ENCODE measurements around the gene UTP25. TPM values are rescaled to one million over a fixed set of nuclear protein-coding genes. Genes with fewer than 3 reads are reported as not detected.
"Not testable (repeated sequence)": the region's sequence is repeated elsewhere in the genome, so short reads cannot be mapped to it uniquely, and the experiment has no call there.

Gene UTP25
- polyA plus RNA-seq, 1 donor from 2014 or later, result 6.1 TPM

GRCh38 chr1:209896346-209896745 lies 68.6 kb downstream of the UTP25 start:
- H3K4me2 ChIP-seq (ENCODE audit: low read length), result no peak overlapping the region
- no peak overlapping the region for H3K4me3 ChIP-seq (ENCODE audit: low read length)
- H3K36me3 ChIP-seq (ENCODE audit: insufficient read depth, low read length), result no peaks in the 10 kb centered on the region
- no peaks in the 10 kb centered on the region for H3F3A ChIP-seq (ENCODE audit: insufficient read depth, low read length, poor library complexity, severe bottlenecking)
- H3K27me3 ChIP-seq (ENCODE audit: insufficient read depth, low read depth, low read length), result no peaks in the 10 kb centered on the region
- H3K9me2 ChIP-seq (ENCODE audit: insufficient read depth, low read length), result no peaks in the 10 kb centered on the region
- no peak overlapping the region for H2AFZ ChIP-seq (ENCODE audit: low read depth, low read length)
- no peaks in the 10 kb centered on the region for H3K79me2 ChIP-seq (replicated peaks; ENCODE audit: insufficient read depth, low read length)
- TF ChIP-seq EZH2 (IDR thresholded peaks at IDR 0.05; ENCODE audit: borderline replicate concordance, insufficient read depth, low read length, poor library complexity, severe bottlenecking) (no peak), SMC3 (conservative IDR thresholded peaks at IDR 0.05; ENCODE audit: poor library complexity) (no peak), RAD21 (conservative IDR thresholded peaks at IDR 0.05) (no peak), TAF1 (IDR thresholded peaks at IDR 0.05; ENCODE audit: low read depth) (no peak), MXI1 (conservative IDR thresholded peaks at IDR 0.05; ENCODE audit: poor library complexity, severe bottlenecking) (no peak), POLR2AphosphoS5 (IDR thresholded peaks at IDR 0.05) (no peak), EP300 (conservative IDR thresholded peaks at IDR 0.05; ENCODE audit: poor library complexity, severe bottlenecking) (no peak), CTCF (IDR thresholded peaks at IDR 0.05; ENCODE audit: poor library complexity, severe bottlenecking) (no peak), REST (IDR thresholded peaks at IDR 0.05; ENCODE audit: borderline replicate concordance) (no peak)
- H3K9ac ChIP-seq (ENCODE audit: low read length), result no peak overlapping the region
- no peaks in the 10 kb centered on the region for H4K20me1 ChIP-seq (ENCODE audit: insufficient read depth)
- no peak overlapping the region for H3K27ac ChIP-seq (ENCODE audit: low read length)
- no peaks in the 10 kb centered on the region for H3K9me3 ChIP-seq (ENCODE audit: low read length)

GRCh38 chr1:209898271-209898670 lies 70.5 kb downstream of the UTP25 start:
- not testable (repeated sequence) for H2AFZ ChIP-seq (ENCODE audit: low read depth, low read length); H3F3A ChIP-seq (ENCODE audit: insufficient read depth, low read length, poor library complexity, severe bottlenecking); H3K36me3 ChIP-seq (ENCODE audit: insufficient read depth, low read length); H4K20me1 ChIP-seq (ENCODE audit: insufficient read depth); H3K4me2 ChIP-seq (ENCODE audit: low read length); H3K9me2 ChIP-seq (ENCODE audit: insufficient read depth, low read length); H3K9ac ChIP-seq (ENCODE audit: low read length); H3K4me3 ChIP-seq (ENCODE audit: low read length); H3K27ac ChIP-seq (ENCODE audit: low read length); H3K27me3 ChIP-seq (ENCODE audit: insufficient read depth, low read depth, low read length); H3K79me2 ChIP-seq (replicated peaks; ENCODE audit: insufficient read depth, low read length); H3K9me3 ChIP-seq (ENCODE audit: low read length)

- not testable (repeated sequence) for H3K4me3 ChIP-seq (ENCODE audit: low read length); H3K27ac ChIP-seq (ENCODE audit: low read length); H3K27me3 ChIP-seq (ENCODE audit: insufficient read depth, low read depth, low read length); H3K4me2 ChIP-seq (ENCODE audit: low read length); H3K36me3 ChIP-seq (ENCODE audit: insufficient read depth, low read length); H3K79me2 ChIP-seq (replicated peaks; ENCODE audit: insufficient read depth, low read length); H4K20me1 ChIP-seq (ENCODE audit: insufficient read depth); H3F3A ChIP-seq (ENCODE audit: insufficient read depth, low read length, poor library complexity, severe bottlenecking); H3K9ac ChIP-seq (ENCODE audit: low read length); H3K9me3 ChIP-seq (ENCODE audit: low read length); H2AFZ ChIP-seq (ENCODE audit: low read depth, low read length); H3K9me2 ChIP-seq (ENCODE audit: insufficient read depth, low read length)
Measured at GRCh38 chr1:209898851-209899250, 71.1 kb downstream of the UTP25 start.
